HEK293T (cell line): Measurements from ENCODE around the gene RBCK1.

Experiments
- CTCF ChIA-PET: fragments of 350-600 bp; formaldehyde crosslinking; extraction: SDS; loops from one replicate; lab custom pipeline; 2021; ENCODE audit warnings: antibody characterized with exemption, inconsistent platforms; lab: Yijun Ruan, JAX
- POLR2A ChIA-PET: fragments of 350-600 bp; formaldehyde crosslinking; extraction: SDS; loops from one replicate; lab custom pipeline; 2020; ENCODE audit warnings: antibody characterized with exemption, inconsistent platforms; lab: Yijun Ruan, JAX
- DNase-seq: peaks from one replicate; pipeline ENCODE4 v3.0.0; 2012; ENCODE audit warnings: mixed read lengths; ENCODE audit errors: extremely low spot score
- BHLHE40 ChIP-seq: fragments of 450-650 bp; IDR thresholded peaks from 2 replicates; pipeline ENCODE4 v1.6.1; 2016; ENCODE audit warnings: mild to moderate bottlenecking, moderate library complexity, borderline replicate concordance
- CTBP1 ChIP-seq: fragments of 450-650 bp; IDR thresholded peaks from 2 replicates; pipeline ENCODE4 v1.6.1; 2016; ENCODE audit warnings: borderline replicate concordance
- ELF4 ChIP-seq: fragments of 450-650 bp; IDR thresholded peaks from 2 replicates; pipeline ENCODE4 v1.6.1; 2017; ENCODE audit warnings: antibody characterized with exemption
- FOXA1 ChIP-seq: fragments of 450-650 bp; IDR thresholded peaks from 2 replicates; pipeline ENCODE4 v1.6.1; 2016; ENCODE audit warnings: mild to moderate bottlenecking
- FOXK2 ChIP-seq: fragments of 450-650 bp; IDR thresholded peaks from 2 replicates; pipeline ENCODE4 v1.6.1; 2016; ENCODE audit warnings: mild to moderate bottlenecking
- FOXM1 ChIP-seq: fragments of 450-650 bp; IDR thresholded peaks from 2 replicates; pipeline ENCODE4 v1.6.1; 2017; ENCODE audit warnings: mild to moderate bottlenecking, borderline replicate concordance
- HDGF ChIP-seq: fragments of 450-650 bp; IDR thresholded peaks from 2 replicates; pipeline ENCODE4 v1.6.1; 2017; ENCODE audit warnings: antibody characterized with exemption, borderline replicate concordance
- L3MBTL2 ChIP-seq: fragments of 450-650 bp; conservative IDR thresholded peaks from 2 replicates; pipeline ENCODE4 v1.6.1; 2016; ENCODE audit warnings: mild to moderate bottlenecking
- LEF1 ChIP-seq: fragments of 450-650 bp; IDR thresholded peaks from 2 replicates; pipeline ENCODE4 v1.6.1; 2017; ENCODE audit warnings: mild to moderate bottlenecking, borderline replicate concordance
- NFRKB ChIP-seq: fragments of 450-650 bp; IDR thresholded peaks from 2 replicates; pipeline ENCODE4 v1.6.1; 2016; ENCODE audit warnings: mild to moderate bottlenecking, moderate library complexity
- PKNOX1 ChIP-seq: fragments of 450-650 bp; IDR thresholded peaks from 2 replicates; pipeline ENCODE4 v1.6.1; 2016
- SP1 ChIP-seq: fragments of 450-650 bp; IDR thresholded peaks from 2 replicates; pipeline ENCODE4 v1.6.1; 2017
- SUZ12 ChIP-seq: fragments of 450-650 bp; IDR thresholded peaks from 2 replicates; pipeline ENCODE4 v1.6.1; 2016; ENCODE audit warnings: mild to moderate bottlenecking
- TARDBP ChIP-seq: fragments of 450-650 bp; IDR thresholded peaks from 2 replicates; pipeline ENCODE4 v1.6.1; 2016
- ZNF384 ChIP-seq: fragments of 450-650 bp; IDR thresholded peaks from 2 replicates; pipeline ENCODE4 v1.6.1; 2016

RBCK1 gene

GRCh38 chr20:480044-480443 is 71.9 kb downstream of the RBCK1 start:
- ChIA-PET CTCF (no interaction called here), POLR2A (no interaction called here)
- no peak for DNase-seq
- no peak for TF ChIP-seq L3MBTL2
- TF ChIP-seq LEF1: no peak
- no peak for TF ChIP-seq SP1
- TF ChIP-seq HDGF: no peak
- TF ChIP-seq ELF4: no peak
- no peak for TF ChIP-seq FOXK2
- TF ChIP-seq TARDBP: no peak
- no peak for TF ChIP-seq FOXA1
- TF ChIP-seq FOXM1: no peak
- TF ChIP-seq ZNF384: no peak
- no peak for TF ChIP-seq BHLHE40
- no peak for TF ChIP-seq NFRKB
- TF ChIP-seq PKNOX1: no peak

DNA sequence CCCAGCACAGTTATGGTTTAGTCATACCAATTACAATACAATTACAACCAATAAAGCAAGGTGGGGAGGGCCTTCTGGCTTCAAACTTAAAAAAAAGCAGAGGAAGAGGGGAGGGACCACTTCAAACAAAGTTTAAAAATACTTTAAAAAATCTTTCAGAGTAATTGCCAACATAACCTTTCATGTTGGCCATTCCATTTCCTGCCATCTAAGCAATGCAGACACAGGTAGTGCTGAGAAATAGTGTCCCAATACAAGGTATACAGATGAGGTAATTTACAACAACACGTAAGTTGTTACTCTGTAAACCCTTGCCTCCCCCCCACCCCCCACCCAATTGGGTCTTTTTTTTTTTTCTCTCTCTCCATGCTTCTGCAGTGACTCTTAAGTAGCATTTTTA is 73.1 kb downstream of the RBCK1 start:
- ChIA-PET CTCF (no interaction called here), POLR2A (no interaction called here)
- no peak for TF ChIP-seq HDGF
- TF ChIP-seq SUZ12: no peak
- no peak for TF ChIP-seq NFRKB
- TF ChIP-seq FOXK2: no peak
- no peak for TF ChIP-seq CTBP1
- TF ChIP-seq FOXM1: no peak
- no peak for TF ChIP-seq TARDBP
- TF ChIP-seq LEF1: no peak
- TF ChIP-seq PKNOX1: no peak
- no peak for DNase-seq
